ENCODE data around the gene FAM20B. TPM values are rescaled to one million over a fixed set of nuclear protein-coding genes. Genes with fewer than 3 reads are reported as not detected.

FAM20B gene, protein sequence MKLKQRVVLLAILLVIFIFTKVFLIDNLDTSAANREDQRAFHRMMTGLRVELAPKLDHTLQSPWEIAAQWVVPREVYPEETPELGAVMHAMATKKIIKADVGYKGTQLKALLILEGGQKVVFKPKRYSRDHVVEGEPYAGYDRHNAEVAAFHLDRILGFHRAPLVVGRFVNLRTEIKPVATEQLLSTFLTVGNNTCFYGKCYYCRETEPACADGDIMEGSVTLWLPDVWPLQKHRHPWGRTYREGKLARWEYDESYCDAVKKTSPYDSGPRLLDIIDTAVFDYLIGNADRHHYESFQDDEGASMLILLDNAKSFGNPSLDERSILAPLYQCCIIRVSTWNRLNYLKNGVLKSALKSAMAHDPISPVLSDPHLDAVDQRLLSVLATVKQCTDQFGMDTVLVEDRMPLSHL
- 20.7 and 22.2 TPM in 2 replicates for total RNA-seq

DNA sequence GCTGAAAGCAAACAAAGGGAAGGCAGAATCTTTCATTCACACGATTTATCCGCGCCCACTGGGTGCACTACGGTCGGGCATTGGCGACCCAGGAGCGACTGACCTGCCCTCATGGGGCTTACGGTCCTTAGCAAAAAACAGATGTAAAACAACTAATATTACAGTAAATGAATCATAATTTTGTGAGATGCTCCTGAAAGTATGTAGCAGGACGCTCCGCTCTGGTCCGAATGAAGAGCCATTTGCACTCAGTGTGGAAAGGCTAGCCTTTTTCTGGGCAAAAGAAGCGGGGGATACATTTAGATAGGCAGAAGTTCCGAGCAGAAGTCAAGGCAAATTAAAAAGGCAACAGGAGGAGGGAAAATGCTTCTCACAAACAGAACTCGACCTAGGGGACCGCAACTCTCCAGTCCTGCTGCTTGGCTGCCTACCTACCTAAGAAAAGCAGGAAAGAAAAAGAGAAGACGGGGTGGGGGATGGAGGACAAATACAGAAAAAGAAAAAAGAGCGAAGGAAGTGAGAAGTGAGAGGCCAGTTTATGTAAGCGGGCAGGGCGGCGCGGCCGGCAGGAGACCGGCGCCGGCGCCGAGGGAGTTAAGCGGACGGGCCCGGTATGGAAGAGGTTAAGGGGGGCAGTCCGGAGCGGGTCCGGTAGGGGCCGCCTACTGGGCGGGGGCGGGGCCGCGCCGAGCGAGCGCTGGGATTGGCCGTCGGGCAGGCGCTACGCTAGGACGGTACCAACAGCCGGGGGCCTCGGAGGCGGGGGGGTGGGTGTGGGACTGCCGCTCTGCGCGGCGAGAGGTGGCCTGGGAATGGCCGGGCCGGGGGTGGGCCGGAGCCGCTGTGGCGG is at the start of gene FAM20B:
Gene FAM20B (plus strand): TSS at position 770 of the 850 bp plus-strand sequence. CDS start 17,954 bp downstream, outside the sequence.

DNA sequence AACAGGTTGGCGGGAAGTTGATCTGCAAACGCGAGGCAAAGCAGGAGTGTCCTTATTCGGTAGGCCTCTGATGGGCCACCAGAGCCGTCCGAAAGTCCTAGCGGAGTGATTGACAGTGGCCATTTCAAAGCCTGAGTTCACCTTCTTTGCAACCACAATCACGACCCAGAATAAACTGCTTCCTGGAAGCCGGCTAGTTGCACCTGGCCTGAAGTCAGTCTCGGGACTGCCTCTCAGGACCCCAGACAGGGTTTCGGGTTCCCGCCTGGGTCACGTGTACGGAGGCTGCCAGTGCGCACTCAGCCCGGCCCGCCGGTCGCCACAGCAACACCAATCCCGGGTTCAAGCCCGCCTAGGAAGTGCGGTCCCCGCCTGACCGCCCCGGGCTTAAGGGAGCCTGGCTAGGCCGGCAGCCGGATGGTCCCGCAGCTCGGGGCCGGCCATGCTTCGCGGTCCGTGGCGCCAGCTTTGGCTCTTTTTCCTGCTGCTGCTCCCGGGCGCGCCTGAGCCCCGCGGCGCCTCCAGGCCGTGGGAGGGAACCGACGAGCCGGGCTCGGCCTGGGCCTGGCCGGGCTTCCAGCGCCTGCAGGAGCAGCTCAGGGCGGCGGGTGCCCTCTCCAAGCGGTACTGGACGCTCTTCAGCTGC is 56.1 kb downstream of the FAM20B start, which contains the start of gene TOR3A:
Gene TOR3A (plus strand): TSS at position 384 of the 646 bp plus-strand sequence. CDS start 59 bp downstream, at position 443.

Other genes with a start within 250 kb of the FAM20B start
- not detected in 2 replicates for gene ANGPTL1, start 154.8 kb upstream of the FAM20B start, total RNA-seq
- gene TOR3A, start 56.2 kb downstream of the FAM20B start, total RNA-seq = 49.8 and 77.7 TPM in 2 replicates
- 17.6 and 25.4 TPM in 2 replicates for gene ABL2, start 203.8 kb downstream of the FAM20B start, total RNA-seq